HEK293 (cell line): ENCODE measurements around the gene EPHX1.

Experiments used
- CTCF ChIP-seq: fragments of 450-650 bp; formaldehyde crosslinking; IDR thresholded peaks from 2 replicates; pipeline ENCODE4 v1.5.1; 2016; ENCODE audit warnings: missing biosample characterization, missing genetic modification characterization
- HOXA7 ChIP-seq: sonication (generic); formaldehyde crosslinking; IDR thresholded peaks from 2 replicates; pipeline ENCODE4 v1.8.1; 2022; ENCODE audit warnings: missing genetic modification reagents, borderline replicate concordance
- OSR2 ChIP-seq: fragments of 450-650 bp; formaldehyde crosslinking; IDR thresholded peaks from 2 replicates; pipeline ENCODE4 v1.5.1; 2016; ENCODE audit warnings: missing biosample characterization, missing genetic modification characterization
- PRDM10 ChIP-seq: fragments of 450-650 bp; formaldehyde crosslinking; IDR thresholded peaks from 2 replicates; pipeline ENCODE4 v1.5.1; 2016; ENCODE audit warnings: missing biosample characterization, missing genetic modification characterization
- RBAK ChIP-seq: fragments of 450-650 bp; formaldehyde crosslinking; IDR thresholded peaks from 2 replicates; pipeline ENCODE4 v1.5.1; 2016; ENCODE audit warnings: missing biosample characterization, missing genetic modification characterization
- TSHZ1 ChIP-seq: fragments of 450-650 bp; formaldehyde crosslinking; IDR thresholded peaks from 2 replicates; pipeline ENCODE4 v1.5.1; 2016; ENCODE audit warnings: missing biosample characterization, missing genetic modification characterization, borderline replicate concordance
- TF ChIP-seq, protein P1 (sequence below): fragments of 450-650 bp; formaldehyde crosslinking; IDR thresholded peaks from 2 replicates; pipeline ENCODE4 v1.5.1; 2016; ENCODE audit warnings: missing biosample characterization, missing genetic modification characterization

DNA sequence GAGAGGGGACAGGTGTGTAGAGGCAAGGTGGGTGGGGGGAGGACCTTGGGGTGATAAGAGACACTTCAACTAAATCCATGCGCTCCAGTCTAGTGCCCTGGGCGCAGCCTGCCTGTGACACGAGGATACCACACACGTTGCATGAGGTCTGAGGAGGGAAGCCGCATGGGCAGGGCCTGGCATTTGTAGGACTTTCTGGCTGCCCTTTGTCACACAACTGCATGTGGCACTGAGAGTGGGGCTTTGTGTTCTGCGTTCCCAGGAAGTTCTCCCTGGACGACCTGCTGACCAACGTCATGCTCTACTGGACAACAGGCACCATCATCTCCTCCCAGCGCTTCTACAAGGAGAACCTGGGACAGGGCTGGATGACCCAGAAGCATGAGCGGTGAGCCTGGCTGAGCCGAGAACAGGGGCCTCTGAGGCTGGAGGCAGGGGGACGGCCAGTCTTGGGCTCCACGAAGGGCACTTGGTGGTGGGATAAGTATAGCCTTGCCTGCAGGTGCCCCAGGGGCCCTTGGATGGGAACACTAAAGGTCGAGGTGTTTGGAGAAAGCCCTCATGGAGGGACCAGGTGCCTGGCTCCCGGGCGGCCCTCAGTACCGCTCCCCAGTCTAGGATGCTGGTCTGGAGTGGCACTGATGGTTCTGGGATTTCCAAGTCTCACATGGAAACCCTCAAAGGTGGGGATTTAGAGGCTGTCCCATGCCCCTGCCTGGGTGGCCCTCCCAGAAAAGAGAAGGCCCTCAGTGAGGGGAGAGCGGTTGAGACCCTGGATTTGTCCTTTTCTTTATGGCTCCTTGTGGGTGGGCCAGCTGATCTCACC lies 34.5 kb downstream of the EPHX1 start:
- TF ChIP-seq CTCF (tag by site-specific recombination): no peak
- TF ChIP-seq, protein P1, sequence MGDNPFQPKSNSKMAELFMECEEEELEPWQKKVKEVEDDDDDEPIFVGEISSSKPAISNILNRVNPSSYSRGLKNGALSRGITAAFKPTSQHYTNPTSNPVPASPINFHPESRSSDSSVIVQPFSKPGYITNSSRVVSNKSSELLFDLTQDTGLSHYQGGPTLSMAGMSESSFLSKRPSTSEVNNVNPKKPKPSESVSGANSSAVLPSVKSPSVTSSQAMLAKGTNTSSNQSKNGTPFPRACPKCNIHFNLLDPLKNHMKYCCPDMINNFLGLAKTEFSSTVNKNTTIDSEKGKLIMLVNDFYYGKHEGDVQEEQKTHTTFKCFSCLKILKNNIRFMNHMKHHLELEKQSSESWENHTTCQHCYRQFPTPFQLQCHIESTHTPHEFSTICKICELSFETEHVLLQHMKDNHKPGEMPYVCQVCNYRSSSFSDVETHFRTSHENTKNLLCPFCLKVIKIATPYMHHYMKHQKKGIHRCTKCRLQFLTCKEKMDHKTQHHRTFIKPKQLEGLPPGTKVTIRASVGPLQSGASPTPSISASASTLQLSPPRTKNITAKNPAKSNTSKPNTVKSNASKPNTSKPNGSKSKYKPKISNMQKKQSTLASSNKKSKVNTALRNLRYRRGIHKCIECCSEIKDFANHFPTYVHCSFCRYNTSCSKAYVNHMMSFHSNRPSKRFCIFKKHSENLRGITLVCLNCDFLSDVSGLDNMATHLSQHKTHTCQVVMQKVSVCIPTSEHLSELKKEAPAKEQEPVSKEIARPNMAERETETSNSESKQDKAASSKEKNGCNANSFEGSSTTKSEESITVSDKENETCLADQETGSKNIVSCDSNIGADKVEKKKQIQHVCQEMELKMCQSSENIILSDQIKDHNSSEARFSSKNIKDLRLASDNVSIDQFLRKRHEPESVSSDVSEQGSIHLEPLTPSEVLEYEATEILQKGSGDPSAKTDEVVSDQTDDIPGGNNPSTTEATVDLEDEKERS: no peak
- TF ChIP-seq OSR2 (tag by site-specific recombination): no peak
- TF ChIP-seq RBAK (tag by site-specific recombination): no peak
- no peak for TF ChIP-seq TSHZ1 (tag by site-specific recombination)
- no peak for TF ChIP-seq PRDM10
- no peak for TF ChIP-seq HOXA7 (CRISPR knock-in tag)
